Anterior cingulate cortex (tissue), 58 donors: ENCODE measurements around the gene DGKA.
A peak's percentile ranks its signal among the peaks of the same experiment; 100 is the strongest.
"Not testable (repeated sequence)": the region's sequence is repeated elsewhere in the genome, so short reads cannot be mapped to it uniquely, and the experiment has no call there.

Experiments
- DNase-seq, 58 donors: peaks; one replicate each; lab custom pipeline; 2025; lab: John Stamatoyannopoulos, UW

Gene DGKA

DNA sequence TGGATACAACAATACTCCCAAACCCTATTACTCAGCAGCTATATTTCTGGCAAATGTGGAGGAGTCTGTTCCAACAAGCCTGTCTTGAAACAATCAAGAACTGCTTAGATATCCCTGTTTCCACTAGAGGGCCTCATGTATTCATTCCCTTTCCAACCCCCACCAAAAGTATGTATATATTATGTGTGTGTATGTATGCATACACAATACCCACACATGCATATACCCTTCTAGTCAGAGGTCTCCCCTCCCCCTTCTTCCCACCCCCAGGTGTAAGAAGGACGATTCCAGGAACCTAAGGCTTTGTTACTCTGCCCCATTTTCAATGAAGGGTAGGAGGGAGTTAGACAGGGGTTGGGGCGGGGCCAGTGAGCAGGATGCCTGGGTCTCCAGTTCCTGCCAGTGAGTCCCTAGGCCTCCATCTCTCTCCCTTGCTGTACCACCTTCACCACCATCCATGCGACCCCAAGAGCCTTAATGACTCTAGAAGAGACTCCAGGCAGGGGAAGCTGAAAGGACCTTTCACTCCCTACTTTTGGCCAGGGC, at the start of gene DGKA:
DGKA (plus strand) TSS at position 392 of the 546 bp plus-strand sequence. CDS start 5,342 bp downstream, outside the sequence.
- DNase-seq = peak in 7 of 58 donors; percentile 9 to 54 (median 20)

DNA sequence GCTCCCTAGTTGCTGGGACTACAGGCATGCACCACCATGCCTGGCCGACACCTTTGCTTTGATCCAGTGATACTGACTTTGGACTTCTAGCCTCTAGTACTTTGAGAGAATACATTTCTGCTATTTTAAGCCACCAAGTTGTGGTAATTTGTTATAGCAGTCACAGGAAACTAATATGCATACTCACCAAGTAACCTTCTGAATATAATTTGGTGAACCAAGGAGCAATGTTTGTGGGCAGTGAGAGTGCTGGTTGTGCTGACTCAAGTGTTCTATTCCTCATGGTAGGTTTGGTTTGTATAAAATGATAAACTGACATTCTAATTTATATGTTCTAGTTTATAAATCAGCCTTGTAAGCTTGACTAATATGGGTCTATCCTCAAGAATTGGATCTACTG, 45.8 kb upstream of the DGKA start:
- DNase-seq = no peak

DNA sequence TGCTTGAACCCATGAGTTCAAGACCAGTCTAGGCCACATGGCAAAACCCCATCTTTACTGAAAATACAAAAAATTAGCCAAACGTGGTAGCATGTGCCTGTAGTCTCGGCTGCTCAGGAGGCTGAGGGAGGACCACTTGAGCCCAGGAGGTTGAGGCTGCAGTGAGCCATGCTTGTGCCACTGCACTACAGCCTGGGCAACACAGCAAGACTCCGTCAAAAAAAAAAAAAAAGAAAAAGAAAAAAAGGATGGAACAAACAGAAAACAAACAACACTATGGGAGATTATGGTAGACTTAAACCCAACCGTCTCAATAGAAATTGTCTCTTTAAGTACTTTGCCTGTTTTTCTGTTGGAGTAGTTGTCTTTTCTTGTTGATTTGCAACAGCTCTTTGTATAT, 39.7 kb upstream of the DGKA start:
- no peak for DNase-seq

DNA sequence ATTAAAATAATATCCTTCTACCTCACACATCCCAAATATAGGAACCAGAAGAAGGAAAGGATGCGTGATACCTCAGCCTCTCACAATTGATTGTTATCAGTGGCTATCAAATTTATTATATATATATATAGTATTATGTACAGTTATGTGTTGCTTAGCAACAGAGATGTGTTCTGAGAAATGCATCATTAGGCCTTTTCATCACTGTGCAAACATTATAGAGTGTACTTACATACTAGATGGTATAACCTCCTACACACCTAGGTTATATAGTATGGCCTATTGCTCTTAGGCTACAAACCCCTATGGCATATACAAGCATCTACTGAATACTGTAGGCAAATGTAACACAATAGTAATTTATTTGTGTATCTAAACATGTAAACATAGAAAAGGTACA, 37.2 kb upstream of the DGKA start:
- DNase-seq = no peak

DNA sequence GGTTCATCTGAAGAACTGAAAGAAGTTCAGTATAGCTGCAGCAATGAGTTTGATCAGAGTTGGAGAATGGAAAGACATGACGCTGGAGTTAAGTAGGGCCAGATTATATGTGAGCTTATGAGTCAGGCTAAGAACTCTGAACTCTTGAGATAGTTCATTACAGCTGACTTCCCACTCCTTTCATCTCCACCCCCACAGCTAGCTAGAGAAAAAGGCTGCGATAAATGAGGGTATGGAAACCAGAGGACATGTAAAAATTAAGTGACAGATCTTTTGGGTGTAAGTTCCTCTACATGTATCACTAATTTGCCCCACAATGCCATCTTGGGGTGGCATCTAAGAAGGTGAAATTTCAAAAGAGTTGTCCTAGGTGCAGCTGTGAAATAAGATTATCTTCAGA, 31.9 kb upstream of the DGKA start:
- no peak for DNase-seq

DNA sequence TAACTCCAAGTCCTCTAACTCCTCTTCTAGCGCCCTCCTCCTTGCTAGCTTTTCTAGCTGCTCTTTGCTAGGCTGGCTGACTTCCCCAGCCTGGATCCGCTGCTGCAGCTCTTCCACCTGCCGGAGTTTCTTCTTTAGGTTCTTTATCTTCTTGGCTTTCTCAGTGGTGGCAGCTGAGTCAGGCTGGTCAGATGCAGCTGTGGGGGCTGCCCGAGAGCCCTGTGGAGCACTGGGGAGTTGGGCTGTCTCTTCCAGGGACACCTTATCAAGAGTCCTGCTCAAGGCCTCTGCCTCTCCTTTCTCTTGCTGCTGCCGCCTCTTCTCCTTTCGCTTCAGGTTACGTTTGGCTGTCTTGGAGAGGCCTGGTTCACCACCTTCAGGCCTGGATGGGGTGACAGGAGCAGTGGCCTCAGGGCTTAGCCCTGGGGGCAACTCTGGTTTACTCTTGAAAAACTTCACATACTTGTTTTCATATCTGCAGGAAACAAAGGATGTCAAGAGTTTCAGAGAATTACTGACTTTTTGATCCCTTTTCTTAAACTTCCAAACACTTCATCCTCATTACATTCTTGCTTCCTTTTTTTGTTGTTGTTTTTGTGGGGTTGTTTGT, 29.0 kb upstream of the DGKA start:
- DNase-seq = no peak

DNA sequence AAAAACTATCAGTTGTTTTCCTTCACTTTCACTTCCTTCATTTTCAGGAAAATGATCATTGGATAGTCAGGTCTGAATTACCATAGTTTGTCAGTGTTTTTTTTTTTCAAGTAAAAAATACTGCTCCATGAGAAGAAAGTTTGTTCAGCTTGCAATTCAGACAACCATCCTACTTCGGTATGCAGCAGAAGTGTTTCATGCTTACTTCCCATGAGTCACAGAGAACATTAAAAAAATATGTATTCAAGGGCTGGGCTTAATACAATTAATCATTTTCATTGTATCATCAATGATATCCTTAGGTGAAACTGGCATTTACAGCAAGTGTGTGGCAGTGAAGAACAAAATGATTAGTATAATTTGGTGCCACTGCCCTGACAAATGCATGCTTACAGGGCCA, 24.9 kb upstream of the DGKA start:
- DNase-seq = no peak

DNA sequence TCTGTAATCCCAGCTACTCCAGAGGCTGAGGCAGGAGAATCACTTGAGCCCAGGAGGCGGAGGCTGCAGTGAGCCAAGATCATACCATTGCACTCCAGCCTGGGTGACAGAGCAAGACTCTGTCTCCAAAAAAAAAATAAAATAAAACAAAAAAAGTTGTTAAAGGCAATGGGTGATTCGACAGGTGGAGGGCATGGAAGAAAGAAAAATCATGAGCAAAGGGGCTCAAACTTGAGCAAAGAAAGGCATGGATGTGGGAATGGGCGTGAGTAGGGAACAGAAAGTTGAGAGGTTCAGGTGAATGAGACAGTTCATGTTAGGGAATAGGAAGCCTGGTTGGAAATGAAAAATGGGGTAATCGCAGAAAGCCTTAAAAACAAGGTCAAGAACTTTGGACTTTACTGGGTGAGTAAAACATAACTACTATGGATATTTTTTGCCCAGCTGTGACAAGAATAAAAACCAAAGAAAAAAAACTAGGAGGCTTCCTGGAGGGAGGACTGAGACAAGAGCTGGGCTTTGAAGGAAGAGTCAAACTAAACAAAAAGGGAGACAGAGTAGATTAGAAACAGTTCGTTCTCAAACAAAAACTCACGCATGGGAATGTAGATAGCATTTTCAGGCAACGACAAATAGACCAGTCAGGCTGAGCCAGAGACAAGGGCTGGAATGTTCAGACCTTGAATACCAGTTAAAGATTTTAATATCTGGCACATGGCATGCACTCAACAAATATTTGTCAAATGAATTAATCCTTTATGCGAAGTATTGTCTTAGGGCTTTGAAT, 22.0 kb upstream of the DGKA start:
- no peak for DNase-seq

DNA sequence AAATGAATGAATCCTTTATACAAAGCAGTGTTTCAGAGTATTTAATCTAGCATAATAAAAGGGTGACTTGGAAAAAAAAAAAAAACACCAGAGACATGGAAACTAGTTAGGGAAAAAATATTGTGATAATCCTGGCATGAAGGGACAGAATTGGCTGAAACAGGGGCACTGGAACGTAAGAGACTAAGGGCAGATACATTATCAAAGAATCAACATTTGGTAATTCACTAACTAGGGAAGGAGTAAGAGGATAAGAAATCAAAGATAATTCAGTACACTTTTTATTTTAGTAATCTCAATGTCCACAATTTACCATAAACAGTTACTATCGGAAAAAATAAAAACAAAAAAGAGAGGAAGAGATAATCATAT, 21.5 kb upstream of the DGKA start:
- DNase-seq = no peak

DNA sequence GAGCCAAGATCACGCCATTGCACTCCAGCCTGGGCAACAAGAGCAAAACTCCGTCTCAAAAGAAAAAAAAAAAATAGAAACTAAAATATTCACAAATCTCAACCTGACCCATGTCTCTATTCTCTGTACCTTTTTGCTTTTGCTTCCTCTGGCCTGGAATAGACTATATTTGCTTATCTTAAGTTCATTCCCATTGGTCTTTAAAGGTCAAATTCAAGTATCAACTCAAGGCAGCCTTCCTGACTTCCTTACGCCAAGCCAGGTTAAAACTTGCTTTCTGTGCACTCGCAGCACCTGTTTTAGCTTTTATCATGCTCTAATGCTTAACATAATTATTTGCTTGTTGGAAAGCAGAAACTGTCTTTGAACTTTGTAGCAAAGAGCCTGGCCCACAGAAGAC, 18.1 kb upstream of the DGKA start:
- DNase-seq = no peak

DNA sequence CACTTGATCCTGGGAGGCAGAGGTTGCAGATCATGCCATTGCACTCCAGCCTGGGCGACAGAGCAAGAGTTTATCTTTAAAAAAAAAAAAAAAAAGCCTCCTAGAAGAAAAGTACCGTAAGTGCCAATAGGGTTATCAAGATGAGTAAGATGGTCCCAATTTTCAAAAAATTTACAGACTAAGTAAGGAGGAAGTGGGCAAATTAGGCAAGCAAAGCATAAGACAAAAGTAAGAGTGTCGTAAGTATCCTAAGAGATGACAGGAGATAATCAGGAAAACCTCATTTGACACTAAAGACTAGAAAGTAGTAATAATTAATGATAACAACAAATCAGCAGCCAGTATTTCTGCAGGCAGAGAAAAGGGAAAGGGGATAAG, 15.5 kb upstream of the DGKA start:
- DNase-seq = no peak

DNA sequence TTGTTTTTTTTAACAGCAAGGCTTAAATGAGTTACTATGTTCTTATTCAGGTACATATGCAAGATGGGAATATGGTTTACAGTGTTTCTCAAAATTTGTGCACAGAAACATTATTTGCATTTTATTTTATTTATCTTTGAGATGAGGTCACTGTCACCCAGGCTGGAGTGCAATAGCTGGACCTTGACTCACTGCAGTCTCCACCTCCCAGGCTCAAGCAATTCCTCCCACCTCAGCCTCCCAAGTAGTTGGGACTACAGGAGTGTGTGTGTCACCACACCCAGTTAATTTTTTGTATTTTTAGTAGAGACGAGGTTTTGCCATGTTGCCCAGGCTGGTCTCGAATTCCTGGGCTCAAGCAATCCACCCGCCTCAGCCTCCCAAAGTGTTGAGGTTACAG, 11.9 kb upstream of the DGKA start:
- DNase-seq = not testable (repeated sequence)

DNA sequence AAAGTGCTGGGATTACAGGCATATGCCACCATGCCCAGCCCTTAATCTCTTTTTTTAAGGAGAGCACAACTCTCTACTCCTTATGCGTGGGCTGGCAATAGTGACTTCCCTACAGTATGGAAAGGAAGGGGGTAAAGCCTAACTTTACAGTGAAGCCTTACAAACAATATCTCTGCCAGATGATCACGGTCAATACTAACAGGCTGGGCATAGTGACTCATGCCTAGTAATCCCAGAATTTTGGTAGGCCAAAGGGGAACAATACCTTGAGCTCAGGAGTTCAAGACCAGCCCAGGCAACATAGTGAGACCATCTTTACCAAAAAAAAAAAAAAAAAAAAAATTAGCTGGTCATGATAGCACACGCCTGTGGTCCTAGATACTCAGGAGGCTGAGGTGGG, 8.8 kb upstream of the DGKA start:
- no peak for DNase-seq

DNA sequence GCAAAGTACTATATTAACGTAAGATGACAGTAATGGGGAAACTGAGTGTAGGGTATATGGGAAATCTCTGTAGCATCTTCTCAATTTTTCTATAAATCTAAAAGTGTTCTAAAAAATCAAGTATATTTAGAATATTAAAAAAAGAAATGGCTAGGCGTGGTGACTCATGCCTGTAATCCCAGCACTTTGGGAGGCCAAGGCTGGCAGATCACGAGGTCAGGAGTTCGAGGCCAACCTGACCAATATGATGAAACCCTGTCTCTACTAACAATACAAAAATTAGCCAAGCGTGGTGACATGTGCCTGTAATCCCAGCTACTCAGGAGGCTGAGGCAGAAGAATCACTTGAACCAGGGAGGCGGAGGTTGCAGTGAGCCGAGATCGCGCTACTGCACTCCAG, 7.3 kb upstream of the DGKA start:
- not testable (repeated sequence) for DNase-seq

DNA sequence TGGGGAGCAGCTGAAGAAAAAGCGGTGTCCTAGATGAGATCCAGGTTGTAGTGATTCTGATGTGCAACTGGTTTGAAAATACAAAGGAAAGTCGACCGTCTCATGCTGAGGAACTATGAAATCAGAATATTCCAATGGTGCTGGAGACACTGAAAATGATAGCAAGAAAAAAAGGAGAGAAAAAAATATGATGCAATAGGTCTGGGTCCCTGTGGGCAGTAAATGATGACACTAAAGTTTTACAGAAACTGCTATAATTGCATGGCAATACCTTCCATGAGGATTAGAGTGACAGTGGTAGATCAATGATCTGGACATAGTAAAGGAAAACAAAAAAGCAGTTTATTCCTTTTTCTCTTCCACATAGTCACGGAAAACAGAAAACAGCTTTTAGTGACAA, 5.6 kb upstream of the DGKA start:
- DNase-seq = no peak

DNA sequence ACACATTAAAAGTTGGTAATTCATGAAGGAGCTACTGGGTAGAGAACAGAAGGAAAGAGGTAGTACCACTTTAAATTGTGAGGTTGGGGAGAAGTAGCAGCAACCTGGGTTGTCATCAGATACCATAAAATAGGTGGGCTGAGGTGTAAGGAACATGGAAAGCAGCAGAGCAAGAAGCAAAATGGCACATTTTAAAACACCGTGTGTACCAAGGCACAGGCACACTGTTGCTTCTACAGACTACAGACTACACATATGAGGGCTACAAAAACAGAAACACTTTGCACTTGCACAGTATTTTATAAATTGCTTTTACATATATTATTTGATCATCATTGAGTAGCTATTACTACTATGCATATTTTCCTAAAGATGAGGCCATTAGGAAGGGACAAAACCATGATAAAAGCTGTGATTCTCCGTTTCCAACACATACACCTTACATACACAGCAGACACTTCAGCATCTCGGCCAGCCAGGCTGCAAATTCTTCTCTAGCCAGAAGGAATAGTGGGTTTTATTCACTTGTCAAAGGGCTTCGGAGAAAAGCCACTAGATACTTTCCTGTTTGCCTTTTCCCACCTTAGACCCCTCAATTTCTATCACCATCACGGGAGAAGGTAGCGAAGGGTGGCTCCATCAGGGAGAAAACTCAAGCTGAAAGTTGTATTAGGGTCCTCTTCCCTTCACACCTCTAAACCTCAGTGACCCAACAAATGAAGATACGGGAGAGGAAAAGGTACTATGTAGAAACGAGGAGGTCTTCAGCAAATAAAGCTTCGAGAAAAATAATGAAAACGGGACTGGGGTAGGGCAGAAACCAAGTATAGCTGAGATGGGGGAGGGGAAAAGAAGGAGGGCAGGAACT, 4.9 kb upstream of the DGKA start:
- DNase-seq = peak in 1 of 58 donors; percentile 26

DNA sequence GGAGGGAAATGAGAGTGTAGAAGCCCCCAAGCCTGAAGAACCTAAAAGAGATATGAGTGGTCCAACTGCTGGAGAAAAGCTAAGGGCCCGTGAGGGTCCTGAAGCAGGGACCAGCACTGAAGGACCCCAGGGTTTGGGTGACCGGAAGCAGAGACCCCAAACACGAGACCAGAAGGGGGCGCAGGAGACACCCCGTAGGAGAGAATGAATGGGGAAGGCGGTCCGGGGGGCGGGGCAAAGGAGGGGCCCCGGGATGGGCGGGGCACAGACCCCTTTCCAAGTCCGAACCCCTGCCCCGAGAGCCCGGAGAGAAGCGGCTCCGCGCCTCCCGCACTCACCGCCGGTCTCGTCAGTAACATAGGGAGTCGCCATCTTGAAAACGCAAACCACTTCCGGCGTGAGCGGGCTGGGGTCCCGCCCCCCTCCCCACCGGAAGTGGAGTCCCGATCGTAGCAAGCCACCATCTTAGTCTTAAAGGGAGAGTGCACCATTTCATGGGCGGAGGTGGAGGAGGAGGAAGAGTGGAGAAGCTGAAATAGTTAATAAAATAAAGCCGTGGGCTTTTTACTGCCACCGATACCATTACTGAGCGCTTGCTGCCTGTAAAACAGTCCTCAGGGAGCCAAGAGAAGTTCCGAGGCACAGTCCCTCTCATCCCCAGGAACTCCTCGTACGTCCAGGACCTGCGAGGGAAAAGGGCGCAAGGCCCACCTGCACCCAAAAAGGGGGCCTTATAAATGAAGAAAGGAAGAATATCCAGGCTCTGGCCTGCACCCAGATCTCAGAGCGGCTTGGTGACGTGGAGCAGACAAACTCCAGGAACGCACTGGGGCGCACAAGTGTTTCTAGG, 4.0 kb upstream of the DGKA start:
- DNase-seq = peak; percentile 54 to 97 (median 86)

DNA sequence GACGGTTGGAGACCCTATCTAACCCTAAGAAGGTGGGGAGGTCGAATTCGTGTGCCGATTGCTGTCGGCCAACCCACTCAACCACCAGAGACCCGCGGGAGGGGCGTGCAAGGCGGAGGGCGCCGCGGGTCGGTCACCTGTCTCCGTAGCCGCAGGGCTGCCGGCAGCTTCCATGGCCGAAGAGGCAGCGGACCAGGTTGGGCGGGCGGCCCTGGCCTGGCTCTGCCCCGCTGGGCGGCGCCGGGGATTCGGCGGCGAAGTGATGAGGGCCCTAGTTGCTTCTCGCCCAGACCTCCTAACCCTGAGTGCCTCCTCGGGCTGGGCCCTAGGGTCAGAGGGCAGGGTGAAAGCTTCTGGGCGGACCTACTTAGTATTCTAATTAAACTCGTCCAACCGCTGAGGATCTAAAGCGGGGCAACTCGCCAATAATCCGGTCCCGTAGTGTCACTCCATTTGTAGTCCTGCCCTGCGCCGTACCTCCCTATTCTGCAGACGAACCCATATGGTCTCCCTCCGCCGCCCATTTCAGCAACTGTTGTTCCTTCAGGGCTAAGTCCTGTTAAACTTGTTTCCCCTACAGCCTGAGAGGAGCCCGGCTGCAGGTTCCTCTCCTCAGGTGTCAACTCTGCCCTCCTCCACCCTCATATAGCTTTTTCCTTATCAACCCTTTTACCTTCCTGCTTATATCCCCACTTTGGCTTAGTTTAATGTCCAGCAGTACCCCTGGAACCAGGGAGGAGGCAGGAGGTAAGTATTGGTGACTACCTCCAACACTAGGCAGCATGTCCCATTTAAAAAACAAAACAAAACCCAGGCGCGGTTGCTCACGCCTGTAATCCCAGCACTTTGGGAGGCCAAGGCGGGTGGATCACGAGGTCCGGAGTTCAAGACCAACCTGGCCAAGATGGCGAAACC, 3.1 kb upstream of the DGKA start, which contains the start of gene PYM1:
PYM1 (minus strand) TSS at position 307 of the 915 bp plus-strand sequence; CDS start at position 174, 133 bp downstream.
- DNase-seq = peak in 53 of 58 donors; percentile 27 to 76 (median 55)

DNA sequence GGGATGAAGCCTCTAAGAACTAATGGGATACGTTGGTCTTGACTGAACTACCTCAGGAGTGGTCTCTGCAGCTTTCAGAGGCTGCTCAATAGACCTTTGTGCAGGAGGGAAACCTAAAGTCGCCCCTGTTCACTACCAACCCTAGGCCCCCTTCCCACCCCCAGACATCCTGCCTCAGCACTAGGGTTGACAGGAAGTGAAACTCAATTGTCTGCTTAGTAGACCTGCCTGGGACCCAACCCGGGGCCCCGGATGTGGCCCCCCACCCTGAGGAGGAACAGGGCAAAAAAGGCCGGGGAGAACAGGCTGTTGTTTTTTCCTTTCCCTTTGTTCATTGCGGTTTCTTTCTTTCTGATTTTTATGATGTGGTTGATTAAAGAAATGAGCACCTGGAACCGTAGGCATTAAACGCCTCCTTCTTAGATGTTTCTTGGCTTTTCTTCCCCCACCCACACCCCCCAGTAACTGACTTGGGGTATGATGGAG, 1.6 kb upstream of the DGKA start:
- peak in 6 of 58 donors; percentile 1 to 10 (median 4) for DNase-seq
